GM21390 (cell line): Measurements from ENCODE around the gene PLA2G4C.

Experiments used
- ATAC-seq: cut with Tn5 transposase; IDR thresholded peaks from one replicate; pipeline ENCODE4 v1.9.1; 2021; ENCODE audit not compliant: unreplicated experiment

Gene PLA2G4C, protein sequence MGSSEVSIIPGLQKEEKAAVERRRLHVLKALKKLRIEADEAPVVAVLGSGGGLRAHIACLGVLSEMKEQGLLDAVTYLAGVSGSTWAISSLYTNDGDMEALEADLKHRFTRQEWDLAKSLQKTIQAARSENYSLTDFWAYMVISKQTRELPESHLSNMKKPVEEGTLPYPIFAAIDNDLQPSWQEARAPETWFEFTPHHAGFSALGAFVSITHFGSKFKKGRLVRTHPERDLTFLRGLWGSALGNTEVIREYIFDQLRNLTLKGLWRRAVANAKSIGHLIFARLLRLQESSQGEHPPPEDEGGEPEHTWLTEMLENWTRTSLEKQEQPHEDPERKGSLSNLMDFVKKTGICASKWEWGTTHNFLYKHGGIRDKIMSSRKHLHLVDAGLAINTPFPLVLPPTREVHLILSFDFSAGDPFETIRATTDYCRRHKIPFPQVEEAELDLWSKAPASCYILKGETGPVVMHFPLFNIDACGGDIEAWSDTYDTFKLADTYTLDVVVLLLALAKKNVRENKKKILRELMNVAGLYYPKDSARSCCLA

DNA sequence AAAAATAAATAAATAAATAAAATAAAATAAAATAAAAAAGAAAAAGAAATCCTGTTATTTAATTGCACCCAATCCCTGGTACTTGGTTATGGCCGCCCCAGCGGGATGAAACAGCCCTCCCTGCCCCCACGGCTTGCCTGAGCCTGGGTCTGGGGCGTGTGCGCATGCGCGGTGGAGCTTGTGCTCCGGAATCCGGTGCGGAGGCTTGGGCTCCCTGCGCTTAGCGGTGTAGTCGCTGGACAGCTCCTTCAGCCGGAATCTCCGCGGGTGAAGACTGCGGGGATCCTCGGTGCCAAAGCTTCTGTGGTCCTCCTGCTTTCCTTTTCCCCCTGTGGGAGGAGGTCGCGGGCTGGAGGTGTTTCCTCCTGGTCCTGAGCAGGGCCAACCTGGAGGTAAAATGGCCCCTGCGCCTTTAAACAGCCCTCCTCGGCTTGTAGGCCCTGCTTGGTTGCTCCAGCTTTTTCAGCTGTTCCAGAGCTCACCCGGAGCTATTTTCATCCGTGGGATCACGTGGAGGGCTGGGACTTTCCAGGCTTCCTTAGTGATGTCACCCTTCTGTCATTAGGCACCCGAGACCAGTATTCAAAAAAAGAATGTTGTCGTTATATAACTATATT lies at the start of gene PLA2G4C:
Gene PLA2G4C, minus strand, starts transcription at position 468 of the 617 bp plus-strand sequence. CDS start 4,288 bp downstream, outside the sequence.
- no peak for ATAC-seq

DNA sequence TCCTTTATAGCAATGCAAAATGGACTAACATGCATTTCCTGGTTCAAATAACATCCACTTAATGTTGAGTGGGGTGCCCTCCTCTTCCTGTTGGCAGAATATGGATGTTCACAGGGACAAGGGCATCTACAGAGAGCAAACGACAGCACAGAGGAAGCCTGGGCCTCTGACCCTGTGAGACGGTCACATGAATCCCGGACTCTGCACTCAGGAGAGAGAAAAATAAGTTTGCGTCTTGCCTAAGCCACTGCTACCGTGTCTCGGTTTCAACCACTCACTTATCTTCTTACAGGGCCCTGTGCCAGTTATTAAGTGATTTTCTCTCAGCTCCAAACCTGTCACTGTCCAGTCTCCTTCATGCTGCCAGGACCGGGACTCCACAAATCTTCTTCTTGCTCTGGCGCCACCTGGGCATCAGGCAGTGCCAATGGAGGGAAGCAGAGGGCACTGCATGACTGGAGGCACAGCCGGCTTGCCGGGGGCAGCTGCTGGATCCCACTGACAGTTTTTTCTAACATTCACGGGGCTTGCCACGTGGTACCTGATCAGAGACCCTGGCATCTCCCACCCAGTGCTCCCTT lies 47.7 kb upstream of the PLA2G4C start:
- ATAC-seq = no peak

DNA sequence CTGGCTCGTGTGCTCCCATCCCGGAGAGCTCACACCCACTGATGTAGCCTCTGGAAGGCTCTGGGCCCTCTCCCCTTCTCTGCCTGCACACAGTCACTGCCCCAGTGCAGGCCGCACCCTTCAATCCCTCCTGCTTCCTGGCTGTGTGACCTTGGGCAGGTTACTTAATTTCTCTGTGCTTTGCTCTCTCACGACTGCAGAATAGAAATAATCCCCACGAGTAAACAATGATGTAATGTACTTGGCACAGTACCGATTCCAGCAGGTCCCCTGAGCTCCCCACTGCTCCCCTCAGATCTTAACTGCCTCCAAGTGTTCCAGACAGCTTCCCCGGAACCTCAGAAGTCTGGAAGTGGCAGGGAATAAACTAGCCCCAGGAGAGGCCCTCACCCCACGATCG lies 43.4 kb upstream of the PLA2G4C start:
- no peak for ATAC-seq

DNA sequence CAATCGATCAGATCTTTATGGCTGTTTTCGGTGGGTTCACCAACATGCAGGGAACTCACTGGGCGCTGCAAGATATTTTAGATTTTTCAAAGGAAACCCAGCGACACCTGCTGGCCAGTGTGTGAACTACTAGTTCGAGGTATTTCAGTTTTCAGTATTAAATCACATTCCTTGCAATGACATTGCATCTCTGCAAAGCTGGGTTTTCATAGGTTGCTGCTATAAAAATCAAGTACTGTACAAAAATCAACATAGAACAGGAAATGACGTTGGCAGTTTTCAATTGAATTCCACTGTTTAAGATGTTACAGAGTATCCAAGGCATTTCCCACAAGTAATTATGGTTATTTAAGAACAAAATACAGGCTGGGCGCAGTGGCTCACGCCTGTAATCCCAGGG lies 41.9 kb upstream of the PLA2G4C start:
- no peak for ATAC-seq

- no peak for ATAC-seq
Observed at GRCh38 chr19:48149430-48149829, 38.8 kb upstream of the PLA2G4C start.

DNA sequence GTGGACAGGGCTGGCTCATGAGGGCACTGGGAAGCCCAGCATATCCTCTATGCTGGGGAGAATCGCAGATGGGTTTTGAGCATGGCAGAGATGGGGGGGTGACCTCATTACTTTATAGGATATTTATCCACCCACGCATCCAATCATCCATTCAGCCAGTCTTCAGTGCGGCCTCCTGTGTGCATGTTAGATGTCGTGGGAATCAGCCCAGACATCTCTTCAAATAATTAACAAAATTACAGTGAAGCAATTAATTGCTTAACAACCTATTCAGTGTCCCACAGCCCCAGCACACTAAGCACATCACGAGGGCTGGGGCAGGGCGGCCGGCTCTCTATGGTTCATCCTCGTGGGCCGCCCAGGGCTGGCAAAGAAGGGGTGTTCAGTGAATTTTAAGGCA lies 38.0 kb upstream of the PLA2G4C start:
- ATAC-seq = no peak

- ATAC-seq = no peak
Observed at GRCh38 chr19:48147597-48148175, 37.1 kb upstream of the PLA2G4C start.

DNA sequence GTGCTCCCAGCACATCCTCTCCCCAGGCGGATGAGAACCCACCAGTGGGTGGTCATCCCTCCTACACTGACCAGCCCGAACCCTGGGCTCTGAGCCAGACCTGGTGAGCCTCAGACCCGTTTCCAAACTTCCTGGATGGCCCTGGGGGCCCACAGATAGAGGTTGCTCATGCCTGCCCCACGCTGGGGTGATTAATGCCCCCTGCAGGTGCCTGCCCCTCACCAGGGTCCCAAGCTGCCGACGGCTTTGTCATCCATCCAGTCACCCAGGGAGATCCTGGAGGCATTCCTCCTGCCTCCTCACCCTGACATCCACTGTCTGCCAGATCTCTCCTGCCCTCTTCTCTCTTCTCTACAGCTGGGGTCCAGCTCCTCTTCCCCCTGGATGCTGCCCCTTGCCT lies 28.4 kb upstream of the PLA2G4C start:
- no peak for ATAC-seq

GRCh38 chr19:48137411-48137810 lies 26.8 kb upstream of the PLA2G4C start:
- no peak for ATAC-seq

GRCh38 chr19:48136547-48136946 lies 25.9 kb upstream of the PLA2G4C start:
- ATAC-seq = no peak

DNA sequence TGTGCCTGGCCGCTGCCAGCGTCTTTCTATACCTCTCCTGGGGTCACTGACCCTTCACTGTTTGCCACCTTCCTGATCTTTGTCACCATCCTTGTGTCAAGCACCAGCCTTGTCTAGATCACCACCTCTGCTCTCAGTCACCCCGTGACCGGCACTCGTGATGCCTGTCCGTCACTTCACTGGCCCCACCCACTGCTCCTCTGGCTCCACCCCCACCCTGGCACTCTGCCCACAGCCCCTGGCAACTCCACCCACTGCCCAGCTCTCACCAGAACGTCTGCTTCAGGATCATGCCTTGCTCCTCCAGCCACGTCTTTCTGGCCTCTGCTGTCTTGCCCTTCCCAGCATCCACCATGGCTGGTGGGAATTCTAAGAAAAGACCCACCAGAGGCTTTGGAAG lies 24.8 kb upstream of the PLA2G4C start:
- ATAC-seq = no peak

DNA sequence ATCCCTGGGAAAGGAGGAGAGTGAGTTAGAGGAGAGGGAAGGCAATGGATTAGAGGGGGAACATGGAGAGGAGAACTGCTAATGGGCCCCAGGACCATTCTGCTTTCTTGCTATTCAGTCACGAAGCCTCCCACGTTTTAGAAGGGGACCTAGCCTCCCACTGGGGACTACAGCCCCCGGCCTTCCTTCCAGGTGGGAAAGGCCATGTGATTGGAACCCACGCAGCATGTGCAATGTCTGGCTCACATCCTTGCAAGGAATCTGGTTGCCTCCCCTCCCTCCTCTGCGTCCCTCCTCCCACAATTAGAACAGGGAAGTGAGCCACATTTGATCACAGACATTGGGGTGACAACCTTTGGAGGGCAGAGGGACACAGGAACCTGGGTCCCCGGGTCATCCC lies 22.5 kb upstream of the PLA2G4C start:
- no peak for ATAC-seq

GRCh38 chr19:48127561-48127960 lies 16.9 kb upstream of the PLA2G4C start:
- no peak for ATAC-seq

DNA sequence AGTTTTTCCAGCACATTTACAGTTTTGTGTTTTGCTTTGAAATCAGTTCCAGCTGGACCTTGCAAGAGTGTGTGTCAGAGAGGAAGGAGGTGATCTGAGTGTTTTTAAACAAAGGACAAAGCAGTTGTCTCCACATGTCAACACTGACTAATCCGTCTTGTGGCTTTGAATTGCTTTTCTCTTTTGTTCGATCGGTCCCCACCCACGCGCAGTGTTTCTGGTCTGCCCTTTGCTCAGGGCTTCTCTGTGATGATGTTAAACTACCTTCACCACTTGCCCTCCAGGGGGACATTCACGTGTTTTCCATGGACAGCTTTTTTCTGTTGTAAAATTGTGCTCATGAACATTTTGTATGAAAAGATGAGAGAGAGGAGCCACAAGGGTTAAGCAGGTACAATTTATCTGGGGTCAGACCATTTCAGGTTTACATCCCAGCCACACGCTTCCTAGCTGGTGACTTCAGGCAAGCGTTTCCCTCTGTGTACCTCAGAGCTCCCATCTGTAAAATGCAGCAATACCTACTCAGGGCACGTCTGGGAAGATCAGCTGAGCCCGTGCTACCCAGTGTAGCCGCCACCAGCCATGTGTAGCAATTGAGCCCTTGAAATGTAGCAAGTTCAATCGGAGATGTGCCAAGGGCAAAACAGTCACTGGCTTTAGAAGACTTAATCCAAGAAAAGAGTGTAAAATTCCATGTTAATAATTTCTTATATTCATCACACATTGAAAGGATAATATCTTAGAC lies 13.5 kb upstream of the PLA2G4C start:
- ATAC-seq = no peak

GRCh38 chr19:48122421-48122820 lies 11.8 kb upstream of the PLA2G4C start:
- no peak for ATAC-seq

DNA sequence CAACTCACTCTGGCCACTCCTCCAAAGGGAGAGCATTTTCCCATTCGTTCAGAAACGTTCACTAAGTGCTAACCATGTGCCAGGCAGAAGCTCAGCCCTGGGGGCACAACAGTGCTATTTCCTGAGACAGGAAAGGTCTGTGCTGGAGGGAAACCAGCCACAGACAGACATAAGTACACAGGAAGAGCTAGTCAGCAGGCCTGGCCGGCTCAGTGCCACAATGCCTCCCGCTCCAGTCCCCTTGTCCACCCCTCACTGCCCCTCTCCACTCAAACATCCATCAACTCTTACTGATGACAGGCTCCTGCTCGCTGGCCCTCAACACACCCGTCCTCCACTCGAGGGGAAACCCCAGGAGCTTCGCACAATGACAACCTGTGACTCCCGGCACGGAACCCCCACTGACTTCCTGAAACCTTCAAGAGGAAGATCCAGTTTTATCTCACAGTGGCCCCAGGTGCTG lies 11.3 kb upstream of the PLA2G4C start:
- ATAC-seq = no peak

- ATAC-seq = no peak
Observed at GRCh38 chr19:48121066-48121465, 10.4 kb upstream of the PLA2G4C start.

GRCh38 chr19:48120505-48120904 lies 9.9 kb upstream of the PLA2G4C start:
- ATAC-seq = no peak

- ATAC-seq = no peak
Observed at GRCh38 chr19:48118131-48118517, 7.5 kb upstream of the PLA2G4C start.

GRCh38 chr19:48117515-48118130 lies 7.0 kb upstream of the PLA2G4C start:
- no peak for ATAC-seq
